Activated gamma-delta T cell (primary cell): Measurements from ENCODE around the gene NFIX.

ENCODE experiments used
- DNase-seq: peaks from one replicate; lab custom pipeline; 2025; lab: John Stamatoyannopoulos, UW

Gene NFIX

DNA sequence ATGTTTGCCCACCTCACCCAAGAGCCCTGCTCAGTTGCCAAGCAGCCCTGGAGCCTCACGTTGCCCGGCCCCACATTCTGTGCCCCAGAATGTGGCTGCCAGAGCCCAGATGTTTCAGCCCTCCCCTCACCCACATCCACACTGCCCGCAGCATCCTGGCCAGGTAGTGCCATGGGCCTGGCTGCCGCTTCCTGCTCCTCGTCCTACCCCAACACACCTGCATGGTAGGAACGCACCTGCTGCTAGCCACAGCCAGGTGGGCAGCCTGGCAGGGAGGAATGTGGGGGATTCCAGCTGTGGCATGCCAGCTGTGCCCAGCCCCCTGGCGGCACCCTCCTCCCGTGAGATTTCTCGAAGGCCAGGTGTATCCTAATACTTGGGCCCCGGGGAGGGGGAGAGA is 7.5 kb upstream of the NFIX start:
- no peak for DNase-seq

DNA sequence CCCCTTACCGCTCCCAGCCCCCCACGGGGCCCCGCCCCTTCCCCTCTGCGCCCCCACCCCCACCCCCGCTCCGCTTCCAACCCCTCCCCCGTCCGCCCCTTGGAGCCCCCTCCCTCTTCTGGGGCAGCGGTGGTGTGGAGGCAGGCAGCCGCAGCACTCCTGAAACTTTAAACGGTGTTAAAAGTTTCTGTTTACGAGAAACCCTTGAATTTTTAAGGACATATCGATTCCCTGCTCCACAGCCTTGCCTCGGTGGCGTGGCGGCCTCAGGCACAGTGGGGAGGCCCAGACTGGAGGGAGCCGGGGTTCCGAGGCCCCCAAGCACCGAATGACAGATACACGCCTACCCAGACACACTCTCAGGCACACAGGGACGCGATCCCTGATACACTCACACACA is 4.8 kb upstream of the NFIX start:
- DNase-seq: no peak

- no peak for DNase-seq
Measured at GRCh38 chr19:12990853-12991252, 4.4 kb upstream of the NFIX start.

- DNase-seq: no peak
Measured at GRCh38 chr19:12991296-12991695, 4.0 kb upstream of the NFIX start.

DNA sequence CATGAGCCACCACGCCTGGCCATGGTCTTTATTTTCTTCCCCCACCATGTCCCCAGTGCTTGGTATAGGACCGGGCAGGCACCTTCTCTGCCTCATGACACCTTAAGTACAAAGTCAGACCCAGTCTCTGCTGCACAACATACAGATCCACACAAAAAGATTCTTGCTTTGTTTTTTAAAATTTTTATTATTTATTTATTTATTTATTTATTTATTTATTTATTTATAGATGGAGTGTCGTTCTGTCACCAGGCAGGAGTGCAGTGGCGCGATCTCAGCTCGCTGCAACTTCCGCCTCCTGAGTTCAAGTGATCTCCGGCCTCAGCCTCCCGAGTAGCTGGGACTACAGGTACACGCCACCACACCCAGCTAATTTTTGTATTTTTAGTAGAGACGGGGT is 2.5 kb upstream of the NFIX start:
- no peak for DNase-seq

- DNase-seq: no peak
Measured at GRCh38 chr19:12993562-12993961, 1.7 kb upstream of the NFIX start.

DNA sequence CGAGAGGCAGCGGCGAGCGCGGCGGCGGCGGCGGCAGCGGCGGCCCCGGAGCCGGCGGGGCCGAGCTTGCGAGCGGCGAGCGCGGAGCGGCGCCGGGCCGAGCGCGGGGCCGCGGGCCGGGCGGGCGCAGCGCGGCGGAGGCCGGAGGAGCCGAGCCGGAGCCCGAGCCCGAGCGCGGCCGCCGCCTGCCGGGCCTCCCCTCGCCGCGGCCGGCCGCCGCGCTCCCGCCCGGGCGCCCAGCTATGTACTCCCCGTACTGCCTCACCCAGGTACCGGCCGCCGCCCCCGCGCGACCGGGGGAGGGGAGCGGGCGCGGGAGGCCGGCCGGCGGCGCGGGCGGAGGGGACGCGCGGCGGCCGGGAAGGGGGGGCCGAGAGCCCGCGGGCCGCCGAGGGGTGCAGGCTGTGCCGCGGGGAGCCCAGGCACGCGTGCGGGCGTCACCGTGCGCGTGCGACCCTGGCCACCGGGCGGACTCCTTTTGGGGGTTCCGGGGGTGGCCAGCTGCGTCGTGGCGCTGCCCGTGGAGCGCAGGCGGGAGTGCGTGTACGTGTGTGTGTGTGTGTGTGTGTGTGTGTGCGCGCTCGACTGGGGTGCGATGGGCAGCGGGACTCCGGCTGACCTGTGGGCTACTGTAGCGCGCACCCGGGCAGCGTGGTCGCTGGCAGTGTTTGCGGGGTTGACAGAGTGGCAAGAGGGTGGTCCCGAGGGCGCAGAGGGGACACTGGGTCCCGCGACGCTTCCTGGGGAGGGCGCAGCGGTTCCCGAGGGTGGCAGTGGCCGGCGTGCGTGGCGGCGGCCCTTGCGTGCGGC is 526 bp downstream of the NFIX start:
- no peak for DNase-seq

- DNase-seq: no peak
Measured at GRCh38 chr19:12996406-12997094, 1.3 kb downstream of the NFIX start.

DNA sequence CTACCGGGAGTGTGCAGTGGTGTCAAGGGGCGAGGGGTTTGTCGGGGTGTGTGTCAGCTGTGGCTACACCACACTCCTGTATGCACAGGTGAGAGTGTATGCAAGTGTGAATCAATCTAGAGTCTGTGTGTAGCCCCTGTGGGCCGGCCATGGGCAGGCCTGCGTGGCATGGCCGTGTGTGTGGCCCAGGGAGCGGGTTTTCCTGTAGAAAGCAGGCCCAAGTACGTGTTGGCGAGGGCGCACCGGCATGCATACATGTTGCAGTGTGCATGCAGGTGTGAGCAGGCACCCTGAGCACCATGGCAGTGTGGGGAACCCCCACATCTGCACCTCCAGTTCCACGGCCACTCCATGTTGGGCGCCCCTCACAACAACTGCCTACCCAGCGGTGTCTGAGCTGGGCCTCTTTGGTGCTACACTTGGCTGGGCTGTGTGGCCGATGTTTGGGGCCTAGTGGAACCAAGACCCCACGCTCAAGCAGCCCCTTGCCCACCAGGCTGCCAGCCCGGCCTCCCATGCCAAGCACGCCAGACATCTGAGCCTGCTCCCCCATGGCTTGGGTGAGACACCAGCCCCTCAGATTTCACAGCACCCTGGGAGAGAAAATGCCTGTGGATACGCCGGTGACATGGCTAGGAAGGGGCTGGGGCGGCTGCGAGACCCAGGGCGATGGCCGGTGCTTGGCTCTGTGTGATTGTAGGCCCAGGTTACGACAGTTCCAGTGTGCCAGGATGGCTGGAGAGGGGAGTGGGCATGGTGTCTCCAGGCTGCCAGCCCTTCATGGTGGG is 2.1 kb downstream of the NFIX start:
- no peak for DNase-seq

GRCh38 chr19:12997967-12998940 is 3.0 kb downstream of the NFIX start:
- DNase-seq: no peak

GRCh38 chr19:13001166-13001501 is 5.9 kb downstream of the NFIX start:
- DNase-seq: no peak

DNA sequence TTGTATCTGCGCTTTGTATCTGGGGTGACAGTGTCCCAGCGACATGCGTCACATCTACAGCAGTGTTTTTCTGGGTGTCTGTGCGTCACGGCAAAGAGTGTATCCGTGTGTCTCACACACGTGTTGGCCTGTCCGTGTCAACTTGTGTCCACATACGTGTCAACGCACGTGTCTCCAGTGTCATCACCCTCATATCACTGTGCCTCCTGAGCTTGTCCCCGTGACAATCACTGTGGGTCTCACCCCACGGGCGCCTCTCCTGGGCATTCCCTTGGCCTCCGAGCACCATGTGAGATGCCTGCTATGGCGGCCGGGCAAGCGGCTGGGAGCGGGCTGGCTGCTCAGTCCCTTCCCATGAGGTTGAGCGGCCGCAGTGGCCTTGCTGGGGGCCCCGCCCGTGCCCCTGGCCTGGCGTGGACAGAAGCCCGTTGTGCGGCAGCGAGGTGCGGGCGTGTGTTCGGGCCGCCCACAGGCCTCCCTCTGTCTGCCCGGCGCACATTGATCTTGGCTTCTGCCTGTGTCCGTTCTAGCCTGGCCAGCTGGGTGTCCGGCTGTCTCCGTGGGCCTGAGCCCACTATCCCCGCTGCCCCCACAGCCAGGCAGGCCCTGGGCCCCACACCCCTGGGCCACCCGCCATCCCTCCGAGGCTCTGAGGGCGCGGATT is 6.4 kb downstream of the NFIX start:
- no peak for DNase-seq

DNA sequence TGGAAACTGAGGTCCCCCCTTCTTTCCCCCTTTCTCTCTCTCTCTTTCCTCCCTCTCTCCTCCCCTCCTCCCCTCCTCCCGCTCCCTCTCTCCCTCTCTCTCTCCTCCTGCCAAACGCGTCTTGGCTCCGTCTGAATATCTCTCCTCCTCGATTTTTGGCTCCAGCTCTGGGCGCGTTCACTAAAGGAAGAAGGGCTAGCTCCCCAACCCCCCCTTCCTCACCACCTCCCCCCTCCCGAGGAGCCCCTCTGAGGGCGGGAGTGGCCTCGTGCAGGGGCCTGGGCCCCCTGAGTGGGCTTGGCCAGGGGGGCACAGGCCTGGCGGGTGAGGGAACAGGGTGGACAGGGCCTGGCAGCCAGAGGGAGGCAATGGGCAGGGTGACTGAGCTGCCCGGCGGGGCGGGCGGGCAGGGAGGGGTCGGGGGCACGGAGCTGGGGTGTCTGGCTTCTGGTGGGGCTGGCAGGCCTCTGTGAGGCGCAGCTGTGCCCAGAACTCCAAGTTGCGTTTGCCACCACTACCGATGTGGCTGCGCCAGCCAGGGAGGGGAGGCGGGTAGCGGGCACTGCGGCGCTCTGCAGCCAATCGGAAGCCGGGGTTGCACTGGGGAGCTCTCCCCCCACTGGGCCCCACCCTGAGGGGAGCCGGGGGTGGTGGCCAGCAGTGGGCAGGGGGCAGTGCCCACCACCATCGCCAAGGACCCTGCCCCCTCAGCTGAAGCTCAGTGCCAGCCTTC is 7.1 kb downstream of the NFIX start:
- DNase-seq: no peak

DNA sequence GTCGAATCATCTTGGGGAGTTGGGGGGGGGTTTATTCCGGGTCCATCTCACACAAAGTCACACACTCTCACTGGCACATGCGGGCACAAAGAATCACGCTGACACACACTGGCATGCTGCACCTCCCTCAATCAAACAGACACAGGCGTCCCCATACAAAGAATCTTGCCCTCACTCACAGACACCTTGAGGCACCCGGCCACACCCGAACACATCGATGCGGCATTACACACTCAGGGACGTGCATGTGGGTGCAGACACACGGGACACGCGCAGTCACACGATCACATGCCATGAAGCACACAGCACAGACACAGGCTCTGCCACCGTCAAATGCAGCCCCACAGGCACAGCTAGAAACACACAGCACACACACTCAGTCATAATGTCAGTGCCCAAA is 7.8 kb downstream of the NFIX start:
- DNase-seq: no peak

DNA sequence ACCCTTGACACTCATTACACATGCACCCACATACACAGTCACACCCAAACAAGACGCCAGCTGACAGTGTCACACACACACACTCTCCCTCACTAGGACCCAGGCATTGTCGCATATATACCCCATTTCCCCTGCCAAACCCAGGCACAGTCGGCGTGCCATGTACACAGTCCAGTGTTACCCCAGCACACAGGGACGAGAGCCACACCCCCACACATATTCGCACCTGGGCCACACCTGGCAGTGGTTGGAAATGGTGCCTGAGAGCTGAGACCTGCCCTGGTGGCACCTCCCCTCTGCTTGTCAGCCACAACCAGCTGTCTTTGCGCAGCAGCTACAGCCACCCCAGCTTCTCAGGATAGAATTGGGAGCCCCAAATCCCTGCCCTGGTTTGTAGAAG is 9.0 kb downstream of the NFIX start:
- DNase-seq: no peak

DNA sequence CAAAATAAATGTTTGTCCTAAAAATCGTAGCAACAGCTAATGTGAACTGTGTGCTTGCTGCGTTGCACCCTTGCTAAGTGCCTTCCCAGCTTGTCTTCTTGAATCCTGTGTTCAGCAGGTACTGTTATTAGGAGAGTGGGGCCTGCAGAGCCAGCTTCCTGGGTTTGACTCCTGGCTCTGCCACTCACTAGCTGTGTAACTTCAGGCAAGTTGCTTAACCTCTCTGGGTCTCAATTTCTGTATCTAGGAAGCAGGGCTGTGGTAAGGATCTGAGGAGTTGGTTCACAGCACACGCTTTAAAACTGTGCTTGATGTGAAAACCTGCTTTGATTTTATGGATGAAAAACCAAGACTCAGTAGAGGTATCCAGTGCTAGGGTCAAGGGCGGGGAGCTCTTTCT is 10.0 kb downstream of the NFIX start:
- no peak for DNase-seq

DNA sequence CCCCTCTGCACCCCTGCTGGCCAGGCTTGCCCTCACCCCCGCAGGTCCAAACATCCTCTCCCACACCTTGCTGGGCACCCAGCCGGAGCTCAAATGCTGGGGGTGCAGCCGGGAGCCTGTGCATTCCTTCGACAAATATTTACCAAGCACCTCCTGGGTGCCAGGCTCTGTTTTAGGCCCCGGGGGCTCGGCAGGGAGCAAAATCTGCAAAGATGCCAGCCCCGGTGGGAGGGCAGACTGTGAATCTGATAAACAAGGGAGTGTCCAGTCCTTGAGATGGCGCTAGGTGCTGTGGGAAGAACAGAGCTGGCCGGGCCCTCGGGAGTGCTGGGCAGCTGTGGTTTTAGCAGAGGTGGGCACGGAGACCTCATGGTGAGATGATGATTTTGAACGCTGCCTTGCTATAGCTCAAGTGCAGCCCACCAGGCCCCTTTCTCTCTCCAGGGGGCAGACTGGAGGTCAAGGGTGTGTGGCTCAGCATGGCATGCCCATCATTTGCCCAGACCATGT is 10.6 kb downstream of the NFIX start:
- DNase-seq: no peak

DNA sequence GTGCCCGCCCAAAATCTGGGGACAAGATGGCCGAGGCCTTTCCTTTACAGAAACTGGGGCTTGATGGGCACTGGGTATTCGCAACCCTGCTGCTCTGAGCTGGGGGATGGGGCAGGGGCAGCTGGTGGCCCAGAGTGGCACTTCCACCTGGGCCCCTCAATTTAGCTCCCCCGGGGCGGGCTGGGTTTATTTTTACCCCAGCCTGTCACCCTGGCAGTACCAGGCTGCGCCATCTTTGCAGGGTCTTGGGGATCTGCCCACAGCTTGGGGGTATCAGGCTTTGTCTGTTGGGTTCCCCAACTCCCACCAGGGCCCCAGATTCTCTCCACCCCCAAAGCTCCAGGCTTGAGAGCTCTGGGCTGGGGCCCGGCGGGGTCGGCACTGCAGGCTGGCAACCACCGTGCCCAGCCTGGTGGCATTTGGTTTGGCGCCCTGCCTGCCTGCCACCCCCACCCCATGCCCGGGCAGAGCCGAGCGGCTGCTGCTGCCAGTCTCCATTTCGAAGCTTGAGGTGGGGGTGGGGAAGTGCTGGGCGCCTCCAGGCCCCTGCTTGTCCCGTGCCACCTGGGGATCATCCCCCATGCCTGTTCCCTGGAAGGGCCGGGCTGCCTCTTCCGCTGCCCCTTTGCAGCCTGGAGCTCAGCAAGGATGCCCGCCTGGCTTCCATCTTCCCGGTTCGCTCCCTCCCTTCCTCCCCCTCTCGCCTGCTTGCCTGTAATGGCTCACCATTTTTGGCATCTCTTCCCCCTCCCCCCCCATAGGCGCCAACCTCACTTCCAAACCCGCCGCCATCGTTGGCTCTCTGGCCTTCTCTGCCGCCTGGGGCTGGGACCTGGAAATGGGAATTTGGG is 11.4 kb downstream of the NFIX start:
- no peak for DNase-seq

- no peak for DNase-seq
Measured at GRCh38 chr19:13007292-13008045, 12.2 kb downstream of the NFIX start.
